HG03097 (cell line): ENCODE measurements around the gene SP8.
"Not testable (repeated sequence)": the region's sequence is repeated elsewhere in the genome, so short reads cannot be mapped to it uniquely, and the experiment has no call there.

Source experiments
- ATAC-seq: cut with Tn5 transposase; IDR thresholded peaks from one replicate; pipeline ENCODE4 v1.9.1; 2021; ENCODE audit not compliant: unreplicated experiment, low FRiP score

SP8 gene

DNA sequence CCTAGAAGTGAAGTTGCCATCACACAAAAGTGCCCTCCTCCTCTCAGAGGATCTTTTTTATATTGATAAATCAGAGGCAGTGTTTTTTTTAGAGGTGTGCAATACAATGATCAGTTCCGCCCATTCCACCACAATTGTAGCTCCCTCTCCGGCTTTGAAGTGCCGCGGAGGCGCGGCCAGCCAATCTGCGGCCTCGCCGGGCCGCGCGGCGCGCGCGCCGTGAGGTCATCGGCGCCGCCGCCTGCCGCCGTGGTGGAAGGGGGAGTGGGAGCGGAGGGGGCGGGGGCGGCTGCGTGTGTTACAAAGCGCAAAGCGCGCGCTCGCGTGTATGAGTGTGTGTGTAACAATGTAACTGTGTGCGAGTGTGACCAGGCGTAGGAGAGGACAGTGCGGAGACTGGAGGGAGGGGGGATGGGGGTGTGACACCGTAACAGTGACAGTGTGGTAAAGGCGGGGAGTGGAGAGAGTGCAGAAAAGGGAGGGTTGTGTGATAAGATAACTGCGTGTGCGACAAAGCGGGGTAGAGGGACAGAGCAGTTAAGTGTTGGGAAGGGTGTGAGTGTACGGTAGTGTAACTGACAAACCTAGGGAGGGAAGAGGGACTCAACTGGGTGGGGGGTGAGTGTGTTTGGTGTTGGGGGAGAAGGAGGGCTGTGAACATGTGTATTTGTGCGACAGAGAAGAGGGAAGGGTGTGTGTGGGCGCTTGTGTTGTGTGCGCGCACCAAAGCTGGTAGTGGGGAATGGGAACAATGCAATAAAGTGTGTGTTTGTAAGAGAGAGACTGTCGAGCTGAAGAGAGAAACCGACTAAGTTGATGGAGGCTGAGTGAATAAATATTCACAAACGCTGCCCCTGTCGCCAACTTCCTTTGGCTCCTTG lies at the start of gene SP8:
Gene SP8 (minus strand): TSS at position 108 of the 881 bp plus-strand sequence. CDS start 88 bp downstream, at position 20.
- ATAC-seq, result no peak

DNA sequence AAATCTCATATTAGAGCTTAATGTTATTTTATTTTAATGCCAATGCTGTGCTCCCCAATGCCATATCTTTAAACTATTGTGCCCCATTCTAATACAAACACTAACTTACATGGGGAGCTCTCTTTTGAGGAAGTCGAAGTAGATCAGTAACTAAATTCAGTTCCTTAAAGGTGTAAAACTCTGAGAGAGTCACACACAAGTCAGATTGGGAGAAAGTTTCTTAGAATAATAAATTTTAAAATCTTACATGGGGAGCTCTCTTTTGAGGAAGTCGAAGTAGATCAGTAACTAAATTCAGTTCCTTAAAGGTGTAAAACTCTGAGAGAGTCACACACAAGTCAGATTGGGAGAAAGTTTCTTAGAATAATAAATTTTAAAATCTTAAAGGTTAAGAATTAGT lies 49.7 kb upstream of the SP8 start:
- ATAC-seq, result peak; percentile 79

DNA sequence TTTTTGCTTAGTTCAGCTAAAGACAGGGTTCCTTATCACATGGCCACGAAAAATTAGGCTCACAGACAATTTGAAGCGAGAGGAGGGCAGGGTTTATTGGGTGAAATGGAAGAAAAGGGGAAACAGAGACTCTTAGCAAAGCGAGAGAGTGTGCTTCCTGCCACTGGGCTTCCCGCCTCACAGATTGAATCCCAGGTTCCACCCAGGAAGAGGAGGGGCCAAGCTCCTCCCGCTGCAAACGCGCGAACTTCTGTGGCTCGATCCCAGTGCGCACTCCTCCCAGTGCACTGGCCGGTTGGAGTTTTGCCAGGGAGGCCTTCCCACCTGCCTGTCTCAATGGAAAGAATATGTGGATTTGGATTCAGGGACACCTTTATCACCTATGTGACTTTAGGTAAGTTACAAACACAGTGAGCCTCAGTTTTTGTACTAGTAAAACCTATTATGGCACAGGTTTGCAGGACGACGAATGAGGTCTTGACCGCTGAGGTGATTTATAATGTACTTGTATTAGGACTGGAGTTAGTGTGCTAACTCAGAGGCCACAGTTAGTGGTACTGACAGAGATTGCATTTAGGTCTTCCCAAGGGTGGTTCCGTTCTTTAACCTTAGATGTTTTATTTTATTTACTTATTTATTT lies 48.5 kb upstream of the SP8 start:
- ATAC-seq, result no peak

DNA sequence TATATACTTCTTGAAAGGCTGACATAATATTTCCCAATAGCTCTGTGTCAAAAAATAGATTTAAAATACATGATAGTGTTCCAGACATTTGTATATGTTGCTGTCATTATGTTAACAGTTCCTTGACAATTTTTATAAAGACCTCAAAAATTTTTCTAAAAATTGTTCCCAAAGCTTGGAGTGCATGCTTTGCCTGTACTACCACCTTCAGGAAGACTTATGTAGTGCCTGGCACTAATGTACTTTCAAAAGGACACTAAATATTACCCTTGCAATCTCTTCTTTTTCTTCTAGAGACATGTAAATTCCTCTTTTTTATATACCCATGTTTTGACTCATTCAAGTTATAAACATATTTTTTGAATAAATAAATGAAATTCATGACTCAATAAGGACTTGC lies 48.0 kb upstream of the SP8 start:
- no peak for ATAC-seq

DNA sequence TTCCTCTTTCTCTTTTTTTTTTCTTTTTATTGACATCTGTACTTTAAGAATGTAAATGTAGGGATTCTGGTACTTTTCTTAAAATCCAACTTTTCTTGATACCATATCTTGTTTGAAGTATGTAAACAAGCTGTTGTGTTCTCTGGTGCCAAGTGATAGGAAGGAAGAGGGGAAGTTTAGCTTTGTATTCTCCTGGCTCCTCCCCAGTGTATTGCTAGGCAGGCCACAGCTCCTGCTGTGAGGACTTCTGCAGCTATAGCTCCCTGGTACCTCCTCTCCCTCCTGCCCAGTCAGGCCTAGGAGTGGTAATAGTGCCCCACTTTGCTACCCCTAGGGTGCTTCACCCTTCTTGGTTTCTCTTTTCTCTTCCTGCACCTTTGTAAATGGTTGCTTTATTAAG lies 45.3 kb upstream of the SP8 start:
- no peak for ATAC-seq

DNA sequence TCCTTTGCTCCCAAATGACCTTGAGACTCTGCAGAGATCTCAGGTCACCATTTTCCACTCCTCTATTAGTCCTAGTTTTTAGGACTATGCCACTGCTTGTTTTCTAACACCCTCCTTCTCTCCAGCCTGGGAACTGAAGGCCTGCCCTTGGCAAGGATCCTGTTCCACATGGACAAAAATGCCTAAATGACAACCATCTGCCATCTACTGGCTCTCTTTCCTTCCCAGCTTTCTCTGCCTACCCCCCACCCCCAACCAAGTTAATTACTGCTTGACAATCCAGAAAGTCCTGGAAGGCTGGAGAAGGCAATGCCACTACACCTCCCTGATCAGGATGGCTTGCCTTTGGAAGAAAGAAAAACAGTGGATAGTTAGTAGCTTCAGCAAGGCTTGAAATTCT lies 44.8 kb upstream of the SP8 start:
- ATAC-seq, result no peak

DNA sequence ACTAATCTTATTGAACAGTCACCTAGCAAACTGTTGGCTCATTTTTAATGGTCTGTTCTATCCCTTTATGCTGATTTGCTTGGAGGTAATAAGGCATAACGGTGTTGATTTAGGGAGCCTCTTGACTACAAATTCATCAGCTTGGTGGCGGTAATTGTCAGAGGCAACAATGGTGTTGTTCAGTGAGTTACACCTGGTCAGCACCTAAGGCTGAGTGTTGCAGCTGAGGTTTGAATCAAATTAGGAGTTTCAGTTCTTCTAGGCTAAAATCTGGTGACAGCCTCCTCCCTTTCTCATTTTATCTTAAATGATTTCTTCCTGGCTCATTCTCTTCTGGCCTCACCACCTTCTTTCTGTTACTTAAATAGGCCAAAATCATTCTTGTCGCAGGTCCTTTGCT lies 42.3 kb upstream of the SP8 start:
- no peak for ATAC-seq

DNA sequence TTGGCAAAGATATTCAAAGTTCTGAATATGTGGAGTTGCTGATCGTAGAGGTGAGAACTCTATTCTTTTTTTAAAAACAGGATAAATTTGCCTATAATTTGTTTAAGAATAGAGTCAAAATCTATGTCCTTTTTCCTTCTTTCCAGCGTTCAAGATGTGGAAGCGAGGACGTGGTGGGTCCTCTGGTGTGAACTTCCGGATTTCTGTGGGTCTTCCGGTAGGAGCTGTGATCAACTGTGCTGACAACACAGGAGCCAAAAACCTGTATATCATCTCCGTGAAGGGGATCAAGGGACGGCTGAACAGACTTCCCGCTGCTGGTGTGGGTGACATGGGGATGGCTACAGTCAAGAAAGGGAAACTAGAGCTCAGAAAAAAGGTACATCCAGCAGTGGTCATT lies 40.5 kb upstream of the SP8 start:
- no peak for ATAC-seq

DNA sequence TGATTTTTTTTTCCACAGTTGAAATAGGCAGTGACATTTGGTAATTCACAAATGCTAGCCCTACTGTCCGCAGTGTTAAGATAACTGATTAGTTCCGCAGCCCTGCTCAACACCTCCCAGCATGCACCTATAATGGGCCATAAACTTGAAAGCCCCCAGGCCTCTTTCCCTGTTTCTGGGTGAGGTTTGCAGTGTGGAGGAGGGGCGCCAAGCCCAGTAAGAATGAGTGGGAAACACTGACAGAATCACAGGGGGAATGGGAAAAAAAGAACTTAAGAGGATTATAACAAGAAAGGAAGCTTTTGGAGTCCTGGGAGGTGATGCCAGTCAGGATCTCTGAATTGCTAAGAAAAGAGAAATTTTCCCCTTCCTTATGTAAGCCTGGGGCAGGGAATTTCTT lies 39.6 kb upstream of the SP8 start:
- no peak for ATAC-seq

DNA sequence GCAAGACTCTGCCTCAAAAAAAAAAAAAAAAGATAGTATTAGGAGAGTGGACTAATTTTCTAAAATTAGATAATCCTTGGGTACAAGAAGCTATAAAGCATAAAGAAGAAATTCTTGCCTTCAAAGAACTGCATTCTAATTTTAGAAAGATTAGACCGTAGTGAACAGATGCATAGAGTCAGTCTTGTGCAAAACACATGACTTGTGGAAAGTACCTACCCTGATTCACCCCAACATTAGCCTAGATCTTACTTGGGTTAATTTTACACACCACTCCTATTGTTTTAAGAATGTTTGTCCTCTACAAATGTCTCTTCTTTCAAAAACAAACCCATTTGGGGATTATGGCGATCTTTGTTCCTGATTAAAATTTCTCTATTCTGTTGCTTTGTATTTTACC lies 38.9 kb upstream of the SP8 start:
- ATAC-seq, result no peak

DNA sequence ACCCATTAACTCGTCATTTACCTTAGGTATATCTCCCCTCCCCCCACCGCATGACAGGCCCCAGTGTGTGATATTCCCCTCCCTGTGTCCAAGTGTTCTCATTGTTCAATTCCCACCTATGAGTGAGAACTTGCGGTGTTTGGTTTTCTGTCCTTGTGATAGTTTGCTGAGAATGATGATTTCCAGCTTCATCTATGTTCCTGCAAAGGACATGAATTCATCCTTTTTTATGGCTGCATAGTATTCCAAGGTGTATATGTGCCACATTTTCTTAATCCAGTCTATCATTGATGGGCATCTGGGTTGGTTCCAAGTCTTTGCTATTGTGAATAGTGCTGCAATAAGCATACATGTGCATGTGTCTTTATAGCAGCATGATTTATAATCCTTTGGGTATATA lies 34.7 kb upstream of the SP8 start:
- not testable (repeated sequence) for ATAC-seq

DNA sequence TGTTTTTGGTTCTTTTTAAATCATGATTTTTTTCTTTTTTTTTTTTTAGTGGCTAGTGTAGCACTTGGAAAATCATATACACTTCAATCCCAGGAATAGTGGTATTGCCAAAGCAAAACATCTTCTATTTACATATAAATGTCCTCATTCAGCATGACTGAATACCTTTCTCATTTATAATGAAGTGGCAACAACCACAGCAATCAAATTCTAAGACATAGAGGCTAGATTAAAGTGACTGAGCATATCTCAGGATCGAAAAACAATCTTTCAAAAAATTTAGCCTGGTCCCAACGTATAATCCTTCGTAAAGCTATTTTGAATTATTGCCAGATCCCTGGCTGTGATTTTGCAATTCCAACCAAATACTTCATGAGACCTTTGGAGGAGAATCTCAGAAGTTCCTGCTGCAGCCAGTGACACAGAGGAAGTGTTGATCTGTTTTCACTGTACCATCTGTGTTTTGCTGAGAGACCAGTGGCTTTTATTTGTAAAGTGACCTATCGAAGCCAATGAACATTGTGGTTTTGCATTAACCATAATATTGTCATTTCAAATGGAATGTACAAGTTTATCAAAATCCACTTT lies 29.8 kb upstream of the SP8 start:
- ATAC-seq, result no peak

DNA sequence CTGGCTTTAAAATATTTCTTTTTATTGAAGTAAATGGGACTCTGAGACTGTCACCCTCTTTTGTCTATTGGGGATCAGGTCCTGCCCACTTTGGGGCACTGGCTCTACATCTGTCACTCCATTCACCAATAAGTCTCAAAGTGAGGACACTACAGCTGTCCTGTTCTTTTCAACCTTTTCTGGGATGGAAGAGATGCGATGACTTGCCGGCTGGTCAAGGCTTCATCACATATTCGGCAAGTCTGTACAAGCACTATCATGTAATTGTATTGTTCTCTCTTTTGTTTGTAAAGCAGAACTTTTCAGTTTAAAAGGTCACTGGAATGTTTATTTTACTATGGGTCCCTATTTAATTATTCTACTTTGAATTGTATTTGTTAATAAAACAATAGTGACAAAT lies 17.7 kb upstream of the SP8 start:
- no peak for ATAC-seq

DNA sequence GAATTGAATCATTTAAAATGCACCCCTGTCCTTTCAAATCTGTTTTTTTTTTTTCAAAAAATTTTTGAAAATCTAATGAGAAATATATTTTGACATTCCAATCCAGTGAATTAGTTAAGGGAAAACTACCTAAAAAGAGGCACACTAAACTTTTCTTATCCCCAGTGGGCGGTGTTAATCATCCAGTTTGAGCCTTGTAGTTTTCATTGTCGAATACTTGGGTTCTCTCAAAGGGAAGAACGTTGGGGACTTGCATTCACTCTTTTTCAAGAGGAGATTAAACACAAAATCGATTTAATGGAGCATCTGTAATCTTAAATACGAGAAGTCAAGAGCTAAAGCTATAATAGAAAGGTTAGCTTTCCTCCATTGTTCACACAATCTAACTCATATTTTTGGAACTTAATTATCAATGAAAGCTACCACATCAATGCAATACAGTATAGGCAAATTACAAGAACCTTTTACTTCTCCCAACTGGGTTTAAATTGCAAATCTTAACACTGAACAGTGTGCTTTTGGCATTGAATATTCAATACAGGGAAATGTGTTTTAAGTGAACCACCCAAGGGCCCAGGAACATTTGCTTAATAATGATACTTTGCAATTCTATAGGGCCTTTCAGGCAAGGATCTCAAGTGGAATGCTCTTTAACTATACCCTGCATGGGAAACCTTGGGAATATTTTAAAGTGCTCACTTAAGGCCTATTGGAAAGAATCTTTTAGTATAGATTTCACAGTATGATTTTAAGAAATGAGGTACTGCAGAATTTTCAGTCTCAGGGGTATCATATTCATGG lies 13.1 kb upstream of the SP8 start:
- no peak for ATAC-seq

DNA sequence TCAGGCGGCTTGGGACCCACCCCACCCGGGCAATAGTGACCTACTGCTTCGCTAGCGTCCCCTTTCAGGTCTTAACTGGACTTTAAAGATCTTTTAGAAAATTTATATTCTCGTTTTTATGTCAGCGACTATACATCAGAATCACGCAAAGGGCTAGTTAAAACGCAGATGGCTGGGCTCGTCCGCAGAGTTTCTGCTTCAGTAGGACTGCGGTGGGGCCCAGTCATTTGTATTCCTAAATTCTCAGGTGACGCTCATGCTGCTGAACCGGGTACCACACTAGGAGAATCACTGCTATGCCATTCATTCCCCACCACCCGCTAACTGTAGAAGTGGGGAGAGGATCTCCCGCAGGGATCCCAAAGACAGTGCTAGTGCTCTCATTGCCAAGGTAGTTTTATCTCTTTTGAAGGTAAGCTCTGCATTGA lies 12.0 kb upstream of the SP8 start:
- ATAC-seq, result no peak

DNA sequence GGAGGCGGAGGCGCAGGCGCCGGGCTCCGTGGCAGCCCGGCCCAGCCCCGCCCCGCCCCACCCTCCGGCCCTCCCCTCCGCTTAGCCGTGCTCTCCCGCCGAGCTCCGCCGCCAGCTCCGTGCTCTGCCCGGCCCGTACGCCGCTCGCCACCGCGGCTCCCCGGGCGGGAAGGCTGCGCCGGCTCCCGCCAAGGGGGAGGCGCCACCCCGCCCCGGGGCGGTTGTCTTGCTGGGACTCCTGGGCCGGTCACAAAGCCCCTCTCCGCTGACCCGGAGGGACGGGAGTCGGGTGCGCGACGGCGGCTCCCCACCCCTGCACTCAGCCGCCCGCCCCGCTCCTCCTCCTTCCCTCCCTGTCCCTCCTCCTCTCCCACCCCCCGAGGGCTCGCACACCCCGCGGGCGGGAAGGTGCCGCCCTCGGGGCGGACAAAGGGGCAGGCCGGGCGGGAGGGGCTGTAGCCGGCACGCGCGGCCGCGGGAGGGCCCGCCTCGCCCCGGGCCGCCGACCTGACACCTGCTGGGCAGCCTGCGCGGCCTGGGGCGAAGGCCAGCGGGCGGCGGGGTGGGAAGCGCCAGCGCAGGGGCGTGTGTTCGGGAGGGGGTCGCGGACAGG lies 11.5 kb upstream of the SP8 start:
- ATAC-seq, result peak; percentile 74

DNA sequence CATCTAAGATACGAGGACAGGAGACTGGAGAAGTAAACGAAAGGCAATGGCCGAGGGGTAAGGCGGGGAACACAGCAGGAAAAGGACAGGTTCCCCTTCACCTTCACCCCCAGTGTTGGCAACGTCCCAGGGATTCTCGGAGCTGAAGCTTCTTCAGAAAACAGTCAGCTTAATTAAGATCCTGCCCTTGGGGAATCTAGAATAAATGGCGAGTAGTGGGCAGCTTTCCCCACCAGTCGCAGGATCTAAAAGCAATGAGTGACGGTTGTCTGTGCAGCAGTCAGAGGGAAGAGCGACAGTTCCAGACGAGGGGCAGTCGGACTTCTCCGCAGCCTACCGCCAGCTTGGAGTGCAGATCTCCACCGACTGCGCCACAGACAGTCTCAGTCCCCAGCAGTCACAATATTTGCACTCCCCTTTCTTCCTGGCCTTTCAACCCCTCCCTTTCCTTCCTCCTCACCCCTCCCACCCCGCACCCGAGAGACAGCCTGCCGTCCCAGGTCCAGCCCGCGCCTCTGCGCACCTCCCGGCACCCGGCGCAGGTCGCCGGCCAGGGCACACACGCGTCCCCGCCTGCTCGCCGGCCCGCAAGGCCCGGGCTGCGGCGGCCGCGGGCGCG lies 10.9 kb upstream of the SP8 start:
- peak; percentile 74 for ATAC-seq

DNA sequence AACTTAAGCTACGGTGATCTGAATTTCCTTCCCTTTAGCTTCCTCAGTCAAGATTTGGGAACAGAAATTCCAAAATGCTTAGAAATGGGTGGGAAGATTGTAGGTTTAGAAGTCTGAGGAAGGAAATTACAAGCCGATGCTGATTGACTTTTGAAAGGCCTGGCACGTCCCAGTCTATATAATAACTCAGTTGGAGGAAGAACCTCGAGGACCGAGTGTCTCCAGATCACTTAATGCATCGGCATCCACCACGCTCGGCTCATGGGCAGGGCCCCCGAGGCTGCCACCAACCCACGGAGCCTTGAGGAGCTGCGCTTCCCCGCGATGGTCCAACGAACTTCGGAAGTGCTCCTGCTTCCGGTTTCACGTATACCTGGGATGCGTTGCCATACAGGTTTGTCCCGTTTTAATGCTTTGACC lies 10.4 kb upstream of the SP8 start:
- ATAC-seq, result no peak

DNA sequence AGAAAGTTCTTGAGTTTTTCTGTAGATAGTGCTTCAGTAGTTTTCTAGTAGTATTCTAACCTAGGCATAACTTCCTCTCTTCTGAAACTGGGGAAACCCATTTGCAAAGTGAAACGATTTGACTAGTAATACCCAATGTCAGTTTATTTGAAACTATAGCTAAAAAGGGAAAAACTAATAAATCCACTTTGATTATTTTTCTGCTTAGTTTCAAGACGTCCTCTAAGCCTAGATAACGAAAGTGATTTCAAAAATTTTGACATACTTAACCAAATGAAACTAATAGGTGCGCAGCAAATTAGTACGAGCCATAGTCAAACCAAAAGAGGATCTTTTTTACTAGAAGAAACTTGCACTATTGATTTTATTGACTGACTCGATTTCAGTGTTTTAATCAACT lies 9.8 kb upstream of the SP8 start:
- ATAC-seq, result no peak

DNA sequence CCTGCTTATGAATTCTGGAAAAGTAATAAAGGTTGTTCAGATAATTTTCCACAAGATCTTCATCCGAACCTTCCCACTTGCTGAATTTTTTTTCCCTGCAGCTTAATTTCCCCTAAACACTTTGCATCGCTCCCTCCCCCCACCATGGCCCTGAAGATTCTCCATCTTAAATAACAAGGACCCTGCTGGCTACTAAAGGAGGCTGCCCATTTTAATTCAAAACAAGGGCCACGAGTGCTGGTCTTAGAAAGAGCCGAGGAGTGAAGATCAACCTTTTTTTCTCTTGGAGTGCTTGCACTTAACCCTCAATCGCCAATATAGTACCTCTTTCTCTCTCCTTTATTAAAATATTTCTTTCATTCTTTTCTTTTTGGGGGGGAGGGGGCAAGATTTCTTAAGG lies 9.2 kb upstream of the SP8 start:
- ATAC-seq, result no peak
